A549 (cell line): ENCODE data around the gene EFCAB5. TPM values are rescaled to one million over a fixed set of nuclear protein-coding genes. Genes with fewer than 3 reads are reported as not detected.

Experiments used
- ATAC-seq, 2 experiments: fragments of 200-7000 bp in 1 of 2; fragments of >200 bp in 1 of 2; cut with Nextera tagmentation in 1 of 2; cut with Tn5 transposase in 1 of 2; 3 replicates each; pipeline versions ENCODE4 v1.8.0 to v1.9.1; 2018 to 2020; ENCODE audit warnings: mild to moderate bottlenecking in 1 of 2, moderate library complexity in 1 of 2
- CTCF ChIA-PET: fragments of 300-600 bp; sonication (Branson Sonifier 250); formaldehyde crosslinking; extraction: SDS; loops from one replicate; lab custom pipeline; 2021; ENCODE audit warnings: antibody characterized with exemption, inconsistent platforms; lab: Yijun Ruan, JAX
- POLR2A ChIA-PET: fragments of 350-600 bp; formaldehyde crosslinking; extraction: SDS; loops from one replicate; lab custom pipeline; 2021; ENCODE audit warnings: antibody characterized with exemption, inconsistent platforms; lab: Yijun Ruan, JAX
- DNase-seq, 2 experiments: peaks; one replicate each; pipeline versions ENCODE4 v3.0.0 to v3.0.0-alpha.2; 2011 to 2016; ENCODE audit warnings: low read depth in 1 of 2, low spot score in 1 of 2
- FAIRE-seq: peaks from 2 replicates; lab custom pipeline; 2011; peaks lifted over from hg19 to GRCh38; lab: Jason Lieb, UNC
- H3K27ac ChIP-seq, 2 experiments: fragments of >200 bp; sonication (Bioruptor Twin); formaldehyde crosslinking; 3 replicates each; pipeline ENCODE4 v1.5.1; 2016 to 2017
- H3K4me1 ChIP-seq: fragments of >200 bp; sonication (Bioruptor Twin); formaldehyde crosslinking; 3 replicates; pipeline ENCODE4 v1.6.1; 2016
- H3K4me2 ChIP-seq: fragments of >200 bp; sonication (Bioruptor Twin); formaldehyde crosslinking; 3 replicates; pipeline ENCODE4 v1.6.1; 2016
- H3K4me3 ChIP-seq: fragments of >200 bp; sonication (Bioruptor Twin); formaldehyde crosslinking; 3 replicates; pipeline ENCODE4 v1.5.1; 2016
- H3K9me3 ChIP-seq: fragments of >200 bp; sonication (Bioruptor Twin); formaldehyde crosslinking; 3 replicates; pipeline ENCODE4 v1.6.1; 2016
- ATOH8 ChIP-seq: fragments of 250-450 bp; sonication (Bioruptor Pico); IDR thresholded peaks from 2 replicates; pipeline ENCODE4 v1.5.0; 2020; ENCODE audit warnings: low read depth, mild to moderate bottlenecking, moderate library complexity
- CHD4 ChIP-seq: fragments of 200-600 bp; sonication (generic); IDR thresholded peaks from 2 replicates; pipeline ENCODE4 v1.6.1; 2016; ENCODE audit warnings: antibody characterized with exemption, mild to moderate bottlenecking, borderline replicate concordance
- EP300 ChIP-seq, 2 experiments: fragments of >200 bp; sonication (Bioruptor Twin); formaldehyde crosslinking; IDR thresholded peaks; 2 replicates in 1 of 2; 3 replicates in 1 of 2; pipeline ENCODE4 v1.6.1; 2016 to 2017
- ESRRA ChIP-seq: fragments of 150-350 bp; IDR thresholded peaks from 2 replicates; pipeline ENCODE4 v1.6.1; 2014; ENCODE audit warnings: mild to moderate bottlenecking, low read length, borderline replicate concordance
- FOSL2 ChIP-seq, 2 experiments: fragments of 450-650 bp in 1 of 2; fragments of >200 bp in 1 of 2; sonication (Bioruptor Twin) in 1 of 2; formaldehyde crosslinking; IDR thresholded peaks; 2 replicates each; pipeline versions ENCODE4 v1.5.0 to v1.6.1; 2016 to 2020; ENCODE audit warnings: mild to moderate bottlenecking in 1 of 2, moderate library complexity in 1 of 2
- HDAC2 ChIP-seq: fragments of 200-600 bp; sonication (generic); IDR thresholded peaks from 2 replicates; pipeline ENCODE4 v1.6.1; 2016
- MAFK ChIP-seq: fragments of 450-650 bp; IDR thresholded peaks from 2 replicates; pipeline ENCODE4 v1.6.1; 2014; ENCODE audit not compliant: partially characterized antibody
- MYC ChIP-seq: IDR thresholded peaks from 2 replicates; pipeline ENCODE4 v1.6.1; 2012; ENCODE audit warnings: mild to moderate bottlenecking, inconsistent platforms, low read length, improper control_type of control experiment, borderline replicate concordance
- NPAS2 ChIP-seq: fragments of 250-450 bp; sonication (Bioruptor Pico); IDR thresholded peaks from 2 replicates; pipeline ENCODE4 v1.8.0; 2022; ENCODE audit warnings: mild to moderate bottlenecking, moderate library complexity, borderline replicate concordance
- PHF8 ChIP-seq: fragments of 200-600 bp; sonication (generic); IDR thresholded peaks from 2 replicates; pipeline ENCODE4 v1.6.1; 2016; ENCODE audit warnings: low read depth, mild to moderate bottlenecking, antibody characterized with exemption, moderate library complexity, borderline replicate concordance
- RAD21 ChIP-seq, 2 experiments: fragments of >200 bp in 1 of 2; sonication (Bioruptor Twin) in 1 of 2; formaldehyde crosslinking in 1 of 2; IDR thresholded peaks in 1 of 2; conservative IDR thresholded peaks in 1 of 2; 2 replicates in 1 of 2; 3 replicates in 1 of 2; pipeline ENCODE4 v1.6.1; 2012 to 2018; ENCODE audit warnings: inconsistent platforms in 1 of 2
- RNF2 ChIP-seq: fragments of 200-600 bp; sonication (generic); IDR thresholded peaks from 2 replicates; pipeline ENCODE4 v1.6.1; 2016; ENCODE audit warnings: low read depth, mild to moderate bottlenecking, antibody characterized with exemption, moderate library complexity, borderline replicate concordance
- SMC3 ChIP-seq: fragments of >200 bp; sonication (Bioruptor Twin); formaldehyde crosslinking; IDR thresholded peaks from 3 replicates; pipeline ENCODE4 v1.6.1; 2018; ENCODE audit warnings: inconsistent platforms
- TFCP2L1 ChIP-seq: fragments of 250-450 bp; sonication (Bioruptor Pico); IDR thresholded peaks from 2 replicates; pipeline ENCODE4 v1.5.0; 2021; ENCODE audit warnings: mild to moderate bottlenecking
- ZNF302 ChIP-seq: fragments of 250-450 bp; sonication (Bioruptor Pico); IDR thresholded peaks from 2 replicates; pipeline ENCODE4 v1.9.0; 2021; ENCODE audit warnings: inconsistent platforms, mild to moderate bottlenecking, moderate library complexity
- WGBS: methylation state at CpG from one replicate; pipeline ENCODE4 v1.1.6; 2017; ENCODE audit errors: missing lambda C conversion rate; 5-methylcytosine and 5-hydroxymethylcytosine counted together
- polyA plus RNA-seq, 4 experiments: library from polyadenylated mRNA; depleted of rRNA in 3 of 4; stranded (reverse); fragments of >200 nt; fragmentation: RNase III in 1 of 4; extraction: RNeasy Plus Mini Kit Qiagen cat#74134 plus additional on column Dnase treatment in 1 of 4; gene quantifications; 2 replicates in 3 of 4; 3 replicates in 1 of 4; pipeline ENCODE4 v1.2.3, GENCODE V29; 2011 to 2017
- TF ChIP-seq, protein P1 (sequence below): IDR thresholded peaks from 2 replicates; pipeline ENCODE4 v1.6.1; 2012; ENCODE audit warnings: low read depth, borderline replicate concordance
- TF ChIP-seq, protein P2 (sequence below): fragments of 200-600 bp; sonication (generic); IDR thresholded peaks from 2 replicates; pipeline ENCODE4 v1.6.1; 2016; ENCODE audit warnings: antibody characterized with exemption, mild to moderate bottlenecking, moderate library complexity

The EFCAB5 gene
- polyA plus RNA-seq, 2 of the 4 experiments (the other 2 are of a cell fraction), result 0.65 to 2.6 TPM

GRCh38 chr17:29911641-29912177 lies 29.7 kb upstream of the EFCAB5 start (continued):
- TF ChIP-seq ATOH8 (CRISPR knock-in tag) (no peak), EP300 (IDR thresholded peaks at IDR 0.05) (no peak)

- Histone ChIP-seq H3K4me2 (no peak overlapping the region), H3K4me1 (peaks cover 11% of the 10 kb centered on the region), H3K27ac (no peak overlapping the region), H3K4me3 (no peak overlapping the region), H3K9me3 (no peaks in the 10 kb centered on the region)
- ATAC-seq, result no peak
- TF ChIP-seq MAFK (peak; percentile 63), SMC3 (no peak)
- ChIA-PET CTCF (interaction anchor here (0.6 to 3.4 kb wide), 5 partner anchors 9 to 202 kb away, joined by 3 to 30 read pairs (median 4); partner anchors contain the start of gene SSH2), POLR2A (no interaction called here)
- 86% methylated on average over 2 of the region's 2 CpGs for WGBS
- no peak for DNase-seq
- peak; percentile 51 for FAIRE-seq
Measured at GRCh38 chr17:29914819-29915537, 26.5 kb upstream of the EFCAB5 start.

- 92% methylated on average over 1 of the region's 1 CpG for WGBS
- no peak overlapping the region for H3K4me2 ChIP-seq
- no peak overlapping the region for H3K4me3 ChIP-seq
- POLR2A ChIA-PET, result no interaction called here
- TF ChIP-seq PHF8 (no peak), CHD4 (no peak), EP300 (IDR thresholded peaks at IDR 0.05) (no peak), ESRRA (no peak), FOSL2 (IDR thresholded peaks at IDR 0.05) (no peak), FOSL2 (CRISPR knock-in tag; IDR thresholded peaks at IDR 0.05) (no peak), HDAC2 (no peak), RNF2 (no peak), ZNF302 (CRISPR knock-in tag) (no peak)
- TF ChIP-seq, protein P1, sequence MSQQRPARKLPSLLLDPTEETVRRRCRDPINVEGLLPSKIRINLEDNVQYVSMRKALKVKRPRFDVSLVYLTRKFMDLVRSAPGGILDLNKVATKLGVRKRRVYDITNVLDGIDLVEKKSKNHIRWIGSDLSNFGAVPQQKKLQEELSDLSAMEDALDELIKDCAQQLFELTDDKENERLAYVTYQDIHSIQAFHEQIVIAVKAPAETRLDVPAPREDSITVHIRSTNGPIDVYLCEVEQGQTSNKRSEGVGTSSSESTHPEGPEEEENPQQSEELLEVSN, result no peak
- CTCF ChIA-PET, result interaction anchor here (0.9 to 3.1 kb wide), 3 partner anchors 10 to 15 kb away, joined by 3 to 9 read pairs (median 9); no protein-coding TSS in a partner anchor
- H3K27ac ChIP-seq, result no peak overlapping the region
- DNase-seq, result no peak
- H3K4me1 ChIP-seq, result peaks cover 11% of the 10 kb centered on the region
- H3K9me3 ChIP-seq, result no peaks in the 10 kb centered on the region
- ATAC-seq, result no peak
- no peak for FAIRE-seq
Measured at GRCh38 chr17:29918016-29918415, 23.4 kb upstream of the EFCAB5 start.

DNA sequence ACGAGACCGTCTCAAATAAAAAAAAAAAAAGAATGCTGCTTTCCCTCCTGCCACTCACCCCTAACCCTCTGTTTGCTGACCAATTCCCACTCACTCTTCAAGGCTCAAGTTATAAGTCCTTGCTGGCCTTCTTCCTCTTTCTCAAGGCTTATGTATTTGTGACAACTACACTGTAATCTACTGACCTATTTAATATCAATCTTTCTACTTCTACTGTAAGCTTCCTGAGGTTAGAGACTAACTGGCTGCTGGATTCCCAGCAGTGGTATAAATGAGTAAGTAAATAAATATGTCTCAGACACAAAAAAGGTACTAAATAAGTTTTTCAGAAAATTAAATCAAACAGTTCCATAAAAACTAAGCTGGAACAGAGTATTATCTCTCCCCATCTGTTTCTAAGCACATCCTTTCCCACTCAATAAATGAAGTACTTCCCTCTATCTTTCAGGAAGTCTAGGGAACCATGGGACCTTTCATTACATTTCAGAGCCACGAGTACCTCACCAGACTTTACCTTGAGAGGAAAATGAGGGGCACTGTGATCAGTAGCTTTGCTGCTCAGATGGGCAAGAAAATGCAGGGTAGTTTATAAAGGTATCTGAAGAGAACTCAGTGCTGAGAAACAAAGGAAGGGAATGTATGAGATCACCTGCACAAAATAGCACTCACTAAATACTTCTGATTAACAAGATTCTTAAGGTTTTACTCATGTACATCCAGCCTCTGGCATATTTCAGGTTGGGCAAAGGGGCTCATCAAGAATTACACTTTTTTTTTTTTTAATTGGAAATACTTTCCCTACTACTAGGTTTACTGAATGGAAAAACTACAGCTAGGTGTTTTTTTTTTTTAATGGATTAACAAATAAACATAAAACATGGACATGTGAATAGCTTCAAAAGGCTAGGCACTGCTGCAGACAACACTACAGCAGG lies 22.2 kb upstream of the EFCAB5 start:
- POLR2A ChIA-PET, result interaction anchor here (0.6 kb wide), 1 partner anchor 92 kb away, joined by 3 read pairs; no protein-coding TSS in a partner anchor
- ATAC-seq (peak; percentile 54 to 61; a peak in 4 of 6 replicates), FAIRE-seq (peak; percentile 88), DNase-seq (no peak)
- WGBS, result 80% methylated on average over 3 of the region's 3 CpGs
- Histone ChIP-seq H3K27ac (peak overlapping the region in 1 of 2 experiments; percentile 25; a peak in 2 of 6 replicates), H3K4me2 (peak overlapping the region; percentile 35), H3K4me1 (peaks cover 11% of the 10 kb centered on the region), H3K4me3 (no peak overlapping the region), H3K9me3 (no peaks in the 10 kb centered on the region)
- CTCF ChIA-PET, result interaction anchor here (0.8 to 5.3 kb wide), 9 partner anchors 7 to 301 kb away, joined by 3 to 71 read pairs (median 5); partner anchors contain the start of gene SSH2
- no peak for TF ChIP-seq RAD21 (conservative IDR thresholded peaks at IDR 0.05 in 1 of 2, IDR thresholded peaks at IDR 0.05 in 1 of 2)
- TF ChIP-seq NPAS2, result no peak
- TF ChIP-seq, protein P2, sequence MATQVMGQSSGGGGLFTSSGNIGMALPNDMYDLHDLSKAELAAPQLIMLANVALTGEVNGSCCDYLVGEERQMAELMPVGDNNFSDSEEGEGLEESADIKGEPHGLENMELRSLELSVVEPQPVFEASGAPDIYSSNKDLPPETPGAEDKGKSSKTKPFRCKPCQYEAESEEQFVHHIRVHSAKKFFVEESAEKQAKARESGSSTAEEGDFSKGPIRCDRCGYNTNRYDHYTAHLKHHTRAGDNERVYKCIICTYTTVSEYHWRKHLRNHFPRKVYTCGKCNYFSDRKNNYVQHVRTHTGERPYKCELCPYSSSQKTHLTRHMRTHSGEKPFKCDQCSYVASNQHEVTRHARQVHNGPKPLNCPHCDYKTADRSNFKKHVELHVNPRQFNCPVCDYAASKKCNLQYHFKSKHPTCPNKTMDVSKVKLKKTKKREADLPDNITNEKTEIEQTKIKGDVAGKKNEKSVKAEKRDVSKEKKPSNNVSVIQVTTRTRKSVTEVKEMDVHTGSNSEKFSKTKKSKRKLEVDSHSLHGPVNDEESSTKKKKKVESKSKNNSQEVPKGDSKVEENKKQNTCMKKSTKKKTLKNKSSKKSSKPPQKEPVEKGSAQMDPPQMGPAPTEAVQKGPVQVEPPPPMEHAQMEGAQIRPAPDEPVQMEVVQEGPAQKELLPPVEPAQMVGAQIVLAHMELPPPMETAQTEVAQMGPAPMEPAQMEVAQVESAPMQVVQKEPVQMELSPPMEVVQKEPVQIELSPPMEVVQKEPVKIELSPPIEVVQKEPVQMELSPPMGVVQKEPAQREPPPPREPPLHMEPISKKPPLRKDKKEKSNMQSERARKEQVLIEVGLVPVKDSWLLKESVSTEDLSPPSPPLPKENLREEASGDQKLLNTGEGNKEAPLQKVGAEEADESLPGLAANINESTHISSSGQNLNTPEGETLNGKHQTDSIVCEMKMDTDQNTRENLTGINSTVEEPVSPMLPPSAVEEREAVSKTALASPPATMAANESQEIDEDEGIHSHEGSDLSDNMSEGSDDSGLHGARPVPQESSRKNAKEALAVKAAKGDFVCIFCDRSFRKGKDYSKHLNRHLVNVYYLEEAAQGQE, result no peak
- no peak for TF ChIP-seq MYC
- TF ChIP-seq TFCP2L1, result no peak
